ENCODE results near the gene CORO2A.
"Not testable (repeated sequence)": the region's sequence is repeated elsewhere in the genome, so short reads cannot be mapped to it uniquely, and the experiment has no call there.

The CORO2A gene

DNA sequence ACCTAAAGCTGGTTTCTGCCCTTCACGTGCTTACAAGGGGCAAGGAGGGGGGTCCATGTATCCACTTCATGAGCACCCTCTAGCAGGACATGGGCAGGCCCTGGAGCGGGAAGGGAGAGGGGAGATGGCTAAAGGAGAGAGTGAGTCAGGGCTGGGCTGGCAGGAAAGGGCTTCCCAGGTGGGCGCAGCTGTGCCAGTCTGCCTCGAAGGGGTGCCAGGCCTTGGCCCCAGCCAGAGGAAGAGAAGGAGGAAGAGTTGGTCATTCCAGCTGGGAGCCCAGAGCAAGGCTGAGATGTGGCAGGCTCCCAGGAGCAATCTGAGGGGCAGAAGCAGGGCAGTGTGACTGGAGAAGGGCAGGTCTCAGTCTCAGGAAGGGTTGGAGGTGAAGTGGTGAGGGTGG lies 98.1 kb downstream of the CORO2A start:
- no peak overlapping the region for H3K4me3 ChIP-seq (ENCODE audit: low read depth, low read length)
- TF ChIP-seq, protein P1, sequence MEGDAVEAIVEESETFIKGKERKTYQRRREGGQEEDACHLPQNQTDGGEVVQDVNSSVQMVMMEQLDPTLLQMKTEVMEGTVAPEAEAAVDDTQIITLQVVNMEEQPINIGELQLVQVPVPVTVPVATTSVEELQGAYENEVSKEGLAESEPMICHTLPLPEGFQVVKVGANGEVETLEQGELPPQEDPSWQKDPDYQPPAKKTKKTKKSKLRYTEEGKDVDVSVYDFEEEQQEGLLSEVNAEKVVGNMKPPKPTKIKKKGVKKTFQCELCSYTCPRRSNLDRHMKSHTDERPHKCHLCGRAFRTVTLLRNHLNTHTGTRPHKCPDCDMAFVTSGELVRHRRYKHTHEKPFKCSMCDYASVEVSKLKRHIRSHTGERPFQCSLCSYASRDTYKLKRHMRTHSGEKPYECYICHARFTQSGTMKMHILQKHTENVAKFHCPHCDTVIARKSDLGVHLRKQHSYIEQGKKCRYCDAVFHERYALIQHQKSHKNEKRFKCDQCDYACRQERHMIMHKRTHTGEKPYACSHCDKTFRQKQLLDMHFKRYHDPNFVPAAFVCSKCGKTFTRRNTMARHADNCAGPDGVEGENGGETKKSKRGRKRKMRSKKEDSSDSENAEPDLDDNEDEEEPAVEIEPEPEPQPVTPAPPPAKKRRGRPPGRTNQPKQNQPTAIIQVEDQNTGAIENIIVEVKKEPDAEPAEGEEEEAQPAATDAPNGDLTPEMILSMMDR (IDR thresholded peaks at IDR 0.05; ENCODE audit: control insufficient read depth, extremely low read depth, insufficient read depth): no peak
- no peak for DNase-seq (ENCODE audit: low read depth)

DNA sequence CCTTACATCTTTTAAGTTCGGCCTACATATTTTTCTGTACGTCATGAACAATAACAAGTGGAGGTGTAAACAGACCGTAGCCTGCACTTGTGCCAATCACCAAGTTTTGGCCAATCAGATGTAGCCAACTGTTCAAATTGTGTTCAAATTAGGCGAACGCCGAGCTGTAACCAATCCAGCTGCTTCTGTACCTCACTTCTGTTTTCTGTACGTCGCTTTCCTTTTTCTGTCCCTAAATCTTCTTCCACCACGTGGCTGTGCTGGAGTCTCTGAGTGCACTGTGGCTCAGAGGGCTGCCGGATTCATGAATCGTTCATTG lies 99.9 kb downstream of the CORO2A start:
- TF ChIP-seq, protein P1 (IDR thresholded peaks at IDR 0.05; ENCODE audit: control insufficient read depth, extremely low read depth, insufficient read depth): no peak
- no peak for DNase-seq (ENCODE audit: low read depth)
- H3K4me3 ChIP-seq (ENCODE audit: low read depth, low read length): no peak overlapping the region

DNA sequence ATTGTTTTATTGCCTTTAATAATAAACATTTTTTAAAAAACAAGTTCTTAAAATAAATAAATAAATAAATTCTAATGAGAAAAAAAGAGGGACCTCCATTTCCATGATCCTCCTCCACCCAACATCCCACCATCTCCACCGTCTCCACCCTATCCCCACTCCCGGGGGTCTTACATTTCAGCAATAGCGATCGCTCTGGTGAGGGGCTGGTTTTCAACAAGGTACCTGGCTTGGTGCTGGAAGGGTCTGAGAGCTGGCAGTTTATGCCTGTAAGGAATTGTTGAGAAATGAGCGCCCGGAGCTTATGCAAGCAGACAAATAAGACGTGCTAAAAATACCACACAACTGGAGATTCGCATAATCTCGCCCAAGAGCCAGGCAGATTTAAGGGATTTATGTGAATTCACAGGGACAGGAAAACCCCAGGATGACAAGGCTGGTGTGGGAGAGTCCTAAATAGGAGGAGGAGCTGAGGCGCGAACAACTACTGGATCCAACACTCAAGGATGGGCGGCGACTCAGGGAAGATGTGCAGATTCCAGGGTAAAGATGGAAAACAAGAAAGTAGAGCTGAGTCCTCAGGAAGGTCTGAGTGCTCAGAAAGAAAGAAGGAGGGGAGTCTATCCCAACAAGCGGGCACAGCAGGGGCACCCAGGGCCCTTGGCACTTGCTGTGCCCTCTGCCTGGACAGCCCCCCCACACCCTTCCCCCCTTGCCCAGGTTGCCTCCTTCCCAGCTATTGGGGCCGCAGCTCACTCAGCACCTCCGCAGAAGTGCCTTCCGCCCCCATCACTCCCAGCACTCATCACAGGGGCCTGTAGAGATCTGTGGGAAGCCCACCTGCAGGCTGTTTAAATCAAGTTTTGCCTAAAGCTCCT lies 100.5 kb downstream of the CORO2A start:
- no peak for DNase-seq (ENCODE audit: low read depth)
- TF ChIP-seq, protein P1 (IDR thresholded peaks at IDR 0.05; ENCODE audit: control insufficient read depth, extremely low read depth, insufficient read depth): no peak
- no peak overlapping the region for H3K4me3 ChIP-seq (ENCODE audit: low read depth, low read length)

DNA sequence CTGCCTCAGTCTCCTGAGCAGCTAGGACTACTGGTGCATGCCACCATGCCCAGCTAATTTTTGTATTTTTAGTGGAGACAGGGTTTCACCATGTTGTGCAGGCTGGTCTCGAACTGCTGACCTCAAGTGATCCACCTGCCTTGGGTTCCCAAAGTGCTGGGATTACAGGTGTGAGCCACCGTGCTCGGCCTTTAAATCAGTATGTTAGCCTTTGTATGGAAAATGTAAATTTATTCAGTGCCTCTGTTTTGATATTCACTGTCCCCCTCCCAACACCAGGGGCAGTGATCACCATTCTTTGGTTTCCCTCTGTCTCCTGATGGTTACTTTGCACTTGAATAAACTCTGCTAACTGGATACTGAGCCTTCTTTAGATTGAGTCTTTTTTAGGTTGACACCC lies 101.8 kb downstream of the CORO2A start:
- not testable (repeated sequence) for DNase-seq (ENCODE audit: low read depth); H3K4me3 ChIP-seq (ENCODE audit: low read depth, low read length)

DNA sequence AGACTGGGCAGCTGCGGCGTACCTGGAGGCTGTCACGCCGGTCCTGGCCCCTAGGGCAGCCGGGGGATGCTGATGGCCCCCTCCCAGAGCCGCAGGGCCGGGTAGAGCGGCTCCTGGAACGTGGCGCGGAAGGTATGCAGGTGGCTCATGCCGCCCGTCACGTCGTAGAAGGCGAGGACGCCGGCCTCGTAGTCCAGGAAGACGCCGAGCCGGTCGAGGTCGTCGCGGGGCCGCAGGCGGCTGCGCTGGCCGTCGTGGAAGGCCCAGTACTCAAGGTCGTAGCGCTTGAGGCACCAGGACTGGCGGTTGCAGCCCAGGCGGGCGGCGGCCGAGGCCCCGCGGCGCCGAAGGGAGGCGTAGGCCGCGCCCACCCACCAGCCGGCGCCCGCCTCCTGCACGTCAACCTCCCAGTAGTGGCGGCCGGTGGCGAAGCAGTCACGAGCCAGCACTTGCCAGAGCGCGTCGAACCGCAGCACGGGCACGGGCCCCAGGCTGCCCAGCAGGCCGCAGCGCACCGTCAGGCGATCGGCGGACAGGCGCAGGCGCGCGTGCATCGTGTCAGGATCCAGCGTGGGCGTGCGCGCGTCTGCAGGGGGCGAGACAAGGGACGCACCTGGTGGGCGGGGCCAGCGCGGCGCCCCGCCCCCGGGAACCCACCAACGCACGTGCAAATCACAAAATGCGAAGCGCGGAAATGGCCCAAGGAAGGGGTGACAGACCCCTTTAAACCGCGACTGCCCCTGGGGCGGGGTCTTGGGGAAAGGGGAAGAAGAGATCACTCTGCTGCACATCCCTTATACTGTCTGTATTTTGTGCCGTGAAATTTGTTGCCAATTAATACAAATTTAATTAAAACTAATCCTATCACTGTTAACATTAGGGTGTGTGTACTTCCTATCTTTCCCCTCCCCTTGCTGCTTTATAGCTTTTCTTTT lies 104.8 kb downstream of the CORO2A start:
- TF ChIP-seq, protein P1 (IDR thresholded peaks at IDR 0.05; ENCODE audit: control insufficient read depth, extremely low read depth, insufficient read depth): no peak
- DNase-seq (ENCODE audit: low read depth): no peak
- H3K4me3 ChIP-seq (ENCODE audit: low read depth, low read length): no peak overlapping the region

DNA sequence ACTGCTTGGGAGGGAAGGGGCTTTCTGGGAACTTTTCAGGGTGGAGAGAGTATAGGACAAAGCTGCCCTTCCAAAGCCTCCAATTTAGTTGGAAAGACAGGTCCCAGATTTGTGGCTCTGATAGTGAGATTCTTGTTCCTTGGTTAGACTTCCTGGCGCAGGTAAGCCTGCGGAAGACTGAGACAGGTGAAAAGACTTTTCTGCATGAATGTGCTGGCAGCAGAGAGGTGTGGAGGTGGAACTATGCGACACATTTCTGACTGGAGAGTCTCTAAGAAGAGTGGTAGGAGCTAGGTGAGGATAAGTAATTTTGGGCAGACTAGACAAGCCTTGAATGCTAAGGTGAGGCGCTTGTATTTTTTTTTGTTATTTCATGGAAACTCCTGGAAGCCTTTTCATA lies 106.0 kb downstream of the CORO2A start:
- TF ChIP-seq, protein P1 (IDR thresholded peaks at IDR 0.05; ENCODE audit: control insufficient read depth, extremely low read depth, insufficient read depth): no peak
- no peak overlapping the region for H3K4me3 ChIP-seq (ENCODE audit: low read depth, low read length)
- DNase-seq (ENCODE audit: low read depth): no peak

DNA sequence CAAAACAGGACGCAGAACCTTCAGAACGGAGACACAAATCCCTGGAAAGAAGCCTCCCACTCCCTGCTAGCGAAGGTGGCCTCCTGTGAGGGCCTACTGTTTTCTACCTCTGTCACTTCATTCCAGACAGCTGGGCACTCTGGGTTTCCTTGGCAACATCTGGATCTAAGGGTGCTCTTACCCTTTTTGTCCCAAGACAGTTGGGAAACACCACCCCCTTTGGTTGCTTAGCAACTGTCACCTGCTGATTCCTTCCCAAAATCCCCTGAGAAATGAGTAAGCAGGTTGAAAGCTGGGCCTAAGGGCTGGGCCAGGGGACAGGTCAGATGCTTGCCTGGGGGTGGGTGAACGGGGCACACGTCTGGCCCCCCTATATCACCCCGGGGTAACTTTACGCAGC lies 106.5 kb downstream of the CORO2A start:
- no peak overlapping the region for H3K4me3 ChIP-seq (ENCODE audit: low read depth, low read length)
- TF ChIP-seq, protein P1 (IDR thresholded peaks at IDR 0.05; ENCODE audit: control insufficient read depth, extremely low read depth, insufficient read depth): no peak
- no peak for DNase-seq (ENCODE audit: low read depth)
